GM18520 (cell line): ENCODE measurements around the gene ADH1A.
"Not testable (repeated sequence)": the region's sequence is repeated elsewhere in the genome, so short reads cannot be mapped to it uniquely, and the experiment has no call there.

Source experiments
- ATAC-seq: cut with Tn5 transposase; IDR thresholded peaks from one replicate; pipeline ENCODE4 v1.9.1; 2021; ENCODE audit not compliant: unreplicated experiment

The ADH1A gene

DNA sequence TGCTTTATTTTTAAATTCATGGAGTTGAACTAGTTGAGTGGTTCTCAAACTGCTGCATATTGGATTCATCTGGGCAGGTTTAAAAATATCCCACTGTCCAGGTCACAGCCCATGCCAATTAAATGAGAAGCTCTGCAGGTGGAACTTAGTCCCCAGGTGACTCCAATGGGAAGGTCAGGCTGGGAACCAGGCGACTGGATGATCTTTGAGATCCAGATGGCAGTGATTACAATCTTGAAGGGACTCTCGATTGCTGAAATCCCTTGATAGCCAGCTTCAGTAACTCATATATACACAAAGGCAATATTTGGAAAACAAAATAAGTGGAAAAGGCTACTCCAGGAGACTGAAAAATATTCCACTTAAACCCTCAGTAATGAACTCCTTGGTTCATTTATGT is 8.1 kb downstream of the ADH1A start:
- no peak for ATAC-seq

DNA sequence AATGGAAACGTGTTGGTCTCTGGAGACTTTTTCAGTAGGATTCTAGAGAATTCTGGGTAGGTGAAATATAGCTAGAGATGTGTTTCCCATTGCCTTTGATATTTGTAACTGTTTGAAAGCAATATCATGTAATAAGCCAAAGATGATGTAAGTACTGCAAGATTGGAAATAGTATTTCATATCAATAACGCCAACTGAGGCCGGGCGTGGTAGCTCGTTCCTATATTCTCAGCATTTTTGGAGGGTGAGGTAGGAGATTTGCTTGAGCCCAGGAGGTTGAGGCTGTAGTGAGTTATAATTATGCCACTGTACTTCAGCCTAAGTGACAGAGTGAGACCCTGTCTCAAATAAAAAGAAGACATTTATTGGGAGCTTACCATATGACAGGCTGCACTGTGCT is 9.5 kb downstream of the ADH1A start:
- no peak for ATAC-seq

GRCh38 chr4:99276417-99276816 is 14.4 kb downstream of the ADH1A start:
- ATAC-seq: no peak

DNA sequence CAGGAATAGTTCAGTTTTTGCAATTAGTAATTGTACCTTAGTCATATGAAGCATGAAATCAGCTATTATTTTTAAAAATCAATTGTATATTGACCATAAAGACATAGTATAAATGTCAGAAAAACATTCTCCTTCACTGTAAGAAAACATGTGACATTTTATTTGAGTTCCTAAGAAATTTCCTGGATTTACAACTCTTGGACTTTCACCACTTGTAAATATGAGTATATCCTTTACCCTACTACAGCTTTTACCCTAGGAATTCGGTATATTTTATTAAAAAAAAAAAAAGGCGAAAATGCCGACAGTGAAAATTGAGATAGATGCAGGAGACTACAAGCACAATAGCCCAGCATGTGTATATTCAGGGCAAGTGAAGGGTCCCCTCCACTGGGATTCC is 14.9 kb downstream of the ADH1A start:
- no peak for ATAC-seq

DNA sequence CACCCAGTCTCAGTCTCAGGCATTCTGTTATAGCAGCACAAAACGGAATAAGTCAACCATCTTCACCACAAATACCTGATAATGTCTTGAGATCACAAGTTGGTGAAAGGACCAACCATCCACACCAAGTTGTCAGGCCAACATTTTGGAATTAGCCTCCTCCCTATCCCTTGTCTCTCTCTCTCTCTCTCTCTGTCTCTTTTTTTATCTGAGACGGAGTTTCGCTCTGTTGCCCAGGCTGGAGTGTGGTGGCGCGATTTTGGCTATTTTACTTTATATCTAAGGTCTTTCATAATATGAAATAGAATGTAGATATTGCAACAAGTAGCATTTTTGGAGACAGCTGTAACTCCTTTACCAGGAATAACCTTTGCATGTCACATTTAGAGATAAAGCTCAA is 15.7 kb downstream of the ADH1A start:
- ATAC-seq: no peak

GRCh38 chr4:99273704-99274103 is 17.1 kb downstream of the ADH1A start:
- ATAC-seq: no peak

- ATAC-seq: no peak
These were observed 25.9 kb downstream of the ADH1A start for GRCh38 chr4:99264927-99265326.

- no peak for ATAC-seq
These were observed 38.0 kb downstream of the ADH1A start for GRCh38 chr4:99252746-99253145.

DNA sequence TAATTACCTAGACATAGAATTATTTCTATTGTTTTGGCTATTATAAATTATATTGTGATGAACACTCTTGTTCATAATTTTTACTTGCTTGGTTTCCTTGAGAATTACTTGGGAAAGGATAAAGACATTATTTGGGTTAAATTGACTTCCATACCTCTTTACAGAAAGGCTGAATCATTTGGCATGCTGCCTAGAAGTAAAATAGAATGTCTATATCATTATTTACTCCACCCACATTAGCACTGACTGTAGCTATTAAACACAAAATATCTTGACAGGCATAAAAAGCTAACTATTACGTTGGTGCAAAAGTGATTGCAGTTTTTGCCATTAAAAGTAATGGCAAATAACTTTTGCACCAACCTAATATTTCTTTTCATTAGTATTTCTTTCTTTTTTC is 42.1 kb downstream of the ADH1A start:
- ATAC-seq: no peak

GRCh38 chr4:99235955-99236354 is 54.8 kb downstream of the ADH1A start:
- no peak for ATAC-seq

DNA sequence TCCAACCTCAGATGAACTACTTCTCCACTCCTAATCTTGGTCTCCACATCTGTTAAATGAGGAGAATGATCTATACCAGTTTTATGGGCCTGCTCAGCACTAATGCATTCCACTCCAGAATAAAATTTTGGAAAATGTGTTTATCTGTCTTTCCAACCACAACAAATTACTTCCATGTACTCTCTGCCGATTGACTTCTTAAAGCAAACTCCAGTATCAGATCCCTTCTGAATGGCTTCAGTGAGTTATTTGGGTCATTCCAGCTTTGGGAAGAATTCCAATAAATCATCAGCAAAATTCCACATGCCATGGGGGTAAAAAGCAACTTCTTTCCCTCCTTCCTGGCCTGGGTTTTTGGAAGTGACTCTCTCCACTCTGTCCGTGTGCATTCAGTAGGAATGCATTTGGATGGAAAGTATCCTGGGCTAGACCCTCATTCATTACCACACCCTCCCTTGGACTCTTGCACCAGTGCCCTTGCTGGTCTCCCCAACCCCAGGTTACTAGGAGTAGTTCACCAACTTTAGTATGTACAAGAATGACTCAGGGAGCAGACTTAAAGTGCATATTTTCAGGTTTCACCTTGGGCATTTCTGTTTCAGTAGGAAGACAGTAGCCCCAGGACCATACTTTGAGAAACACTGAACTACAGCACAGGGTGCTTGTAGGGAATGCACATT is 56.3 kb downstream of the ADH1A start:
- no peak for ATAC-seq

- ATAC-seq: not testable (repeated sequence)
These were observed 57.4 kb downstream of the ADH1A start for GRCh38 chr4:99233397-99233796.

DNA sequence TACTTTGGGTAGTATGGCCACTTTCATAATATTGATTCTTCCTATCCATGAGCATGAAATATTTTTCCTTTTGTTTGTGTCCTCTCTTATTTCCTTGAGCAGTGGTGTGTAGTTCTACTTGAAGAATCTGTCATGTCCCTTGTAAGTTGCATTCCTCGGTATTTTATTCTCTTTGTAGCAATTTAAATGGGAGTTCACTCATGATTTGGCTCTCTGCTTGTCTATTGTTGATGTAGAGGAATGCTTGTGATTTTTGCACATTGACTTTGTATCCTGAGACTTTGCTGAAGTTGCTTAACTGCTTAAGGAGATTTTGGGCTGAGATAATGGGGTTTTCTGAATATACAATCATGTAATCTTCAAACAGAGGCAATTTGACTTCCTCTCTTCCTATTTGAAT is 62.1 kb downstream of the ADH1A start:
- ATAC-seq: not testable (repeated sequence)

- not testable (repeated sequence) for ATAC-seq
These were observed 63.1 kb downstream of the ADH1A start for GRCh38 chr4:99227646-99228045.
